Measurements from ENCODE around the gene MLYCD.

The MLYCD gene

GRCh38 chr16:83895942-83896341 lies 3.0 kb upstream of the MLYCD start:
- no peaks in the 10 kb centered on the region for H3K27me3 ChIP-seq (ENCODE audit: insufficient read depth, low read depth)
- no peak overlapping the region for H3K4me3 ChIP-seq (IDR thresholded peaks at IDR 0.05; ENCODE audit: insufficient read depth, low read depth, low read length)
- no peaks in the 10 kb centered on the region for H3K36me3 ChIP-seq (ENCODE audit: insufficient read depth)
- TF ChIP-seq CTCF (conservative IDR thresholded peaks at IDR 0.05; ENCODE audit: low read depth, low read length): no peak
- peaks cover 6% of the 10 kb centered on the region for H3K4me1 ChIP-seq (ENCODE audit: low read depth, poor library complexity, severe bottlenecking)
- H2AFZ ChIP-seq (ENCODE audit: low read depth): no peak overlapping the region
- H3K4me2 ChIP-seq: no peak overlapping the region
- H3K79me2 ChIP-seq (ENCODE audit: insufficient read depth, low read depth): no peaks in the 10 kb centered on the region
- no peaks in the 10 kb centered on the region for H4K20me1 ChIP-seq (ENCODE audit: insufficient read depth)
- no peak overlapping the region for H3K27ac ChIP-seq
- H3K9ac ChIP-seq: no peak overlapping the region

GRCh38 chr16:83899272-83899897 lies 470 bp downstream of the MLYCD start:
- H3K27ac ChIP-seq: no peak overlapping the region
- peak overlapping the region; percentile 66 for H3K4me2 ChIP-seq
- no peak for TF ChIP-seq CTCF (conservative IDR thresholded peaks at IDR 0.05; ENCODE audit: low read depth, low read length)
- H3K4me1 ChIP-seq (ENCODE audit: low read depth, poor library complexity, severe bottlenecking): peaks cover 6% of the 10 kb centered on the region
- H4K20me1 ChIP-seq (ENCODE audit: insufficient read depth): no peaks in the 10 kb centered on the region
- peak overlapping the region; percentile 66 for H2AFZ ChIP-seq (ENCODE audit: low read depth)
- no peaks in the 10 kb centered on the region for H3K36me3 ChIP-seq (ENCODE audit: insufficient read depth)
- H3K4me3 ChIP-seq (IDR thresholded peaks at IDR 0.05; ENCODE audit: insufficient read depth, low read depth, low read length): no peak overlapping the region
- H3K79me2 ChIP-seq (ENCODE audit: insufficient read depth, low read depth): no peaks in the 10 kb centered on the region
- no peaks in the 10 kb centered on the region for H3K27me3 ChIP-seq (ENCODE audit: insufficient read depth, low read depth)
- H3K9ac ChIP-seq: peak overlapping the region; percentile 37; the same call in 1 of the 2 replicates

GRCh38 chr16:83899978-83900377 lies 1.1 kb downstream of the MLYCD start:
- no peaks in the 10 kb centered on the region for H3K79me2 ChIP-seq (ENCODE audit: insufficient read depth, low read depth)
- peaks cover 6% of the 10 kb centered on the region for H3K4me1 ChIP-seq (ENCODE audit: low read depth, poor library complexity, severe bottlenecking)
- H2AFZ ChIP-seq (ENCODE audit: low read depth): peak overlapping the region; percentile 66
- H3K9ac ChIP-seq: peak overlapping the region; percentile 37; the same call in 1 of the 2 replicates
- no peak overlapping the region for H3K27ac ChIP-seq
- H4K20me1 ChIP-seq (ENCODE audit: insufficient read depth): no peaks in the 10 kb centered on the region
- H3K27me3 ChIP-seq (ENCODE audit: insufficient read depth, low read depth): no peaks in the 10 kb centered on the region
- no peaks in the 10 kb centered on the region for H3K36me3 ChIP-seq (ENCODE audit: insufficient read depth)
- no peak overlapping the region for H3K4me3 ChIP-seq (IDR thresholded peaks at IDR 0.05; ENCODE audit: insufficient read depth, low read depth, low read length)
- peak overlapping the region; percentile 66 for H3K4me2 ChIP-seq
- TF ChIP-seq CTCF (conservative IDR thresholded peaks at IDR 0.05; ENCODE audit: low read depth, low read length): no peak

- H2AFZ ChIP-seq (ENCODE audit: low read depth): no peak overlapping the region
- H3K36me3 ChIP-seq (ENCODE audit: insufficient read depth): no peaks in the 10 kb centered on the region
- H4K20me1 ChIP-seq (ENCODE audit: insufficient read depth): no peaks in the 10 kb centered on the region
- H3K9ac ChIP-seq: no peak overlapping the region
- H3K79me2 ChIP-seq (ENCODE audit: insufficient read depth, low read depth): no peaks in the 10 kb centered on the region
- H3K4me2 ChIP-seq: no peak overlapping the region; the same call in 1 of the 2 replicates
- TF ChIP-seq CTCF (conservative IDR thresholded peaks at IDR 0.05; ENCODE audit: low read depth, low read length): no peak
- peaks cover 6% of the 10 kb centered on the region for H3K4me1 ChIP-seq (ENCODE audit: low read depth, poor library complexity, severe bottlenecking)
- no peaks in the 10 kb centered on the region for H3K27me3 ChIP-seq (ENCODE audit: insufficient read depth, low read depth)
- no peak overlapping the region for H3K4me3 ChIP-seq (IDR thresholded peaks at IDR 0.05; ENCODE audit: insufficient read depth, low read depth, low read length)
- no peak overlapping the region for H3K27ac ChIP-seq
Measured at GRCh38 chr16:83900571-83900970, 1.7 kb downstream of the MLYCD start.

Measured in KMS-11 (cell line).